Activated CD4-positive, CD25-positive, alpha-beta regulatory T cell treated with anti-CD3 and anti-CD28 coated beads, Interleukin-2, amount 50 U/mL, for 16 hours (primary cell): ENCODE data around the gene ADAMTS14.

Source experiments
- DNase-seq: peaks from one replicate; pipeline ENCODE4 v3.0.0-alpha.2; 2020; ENCODE audit warnings: low read depth, low spot score

ADAMTS14 gene

DNA sequence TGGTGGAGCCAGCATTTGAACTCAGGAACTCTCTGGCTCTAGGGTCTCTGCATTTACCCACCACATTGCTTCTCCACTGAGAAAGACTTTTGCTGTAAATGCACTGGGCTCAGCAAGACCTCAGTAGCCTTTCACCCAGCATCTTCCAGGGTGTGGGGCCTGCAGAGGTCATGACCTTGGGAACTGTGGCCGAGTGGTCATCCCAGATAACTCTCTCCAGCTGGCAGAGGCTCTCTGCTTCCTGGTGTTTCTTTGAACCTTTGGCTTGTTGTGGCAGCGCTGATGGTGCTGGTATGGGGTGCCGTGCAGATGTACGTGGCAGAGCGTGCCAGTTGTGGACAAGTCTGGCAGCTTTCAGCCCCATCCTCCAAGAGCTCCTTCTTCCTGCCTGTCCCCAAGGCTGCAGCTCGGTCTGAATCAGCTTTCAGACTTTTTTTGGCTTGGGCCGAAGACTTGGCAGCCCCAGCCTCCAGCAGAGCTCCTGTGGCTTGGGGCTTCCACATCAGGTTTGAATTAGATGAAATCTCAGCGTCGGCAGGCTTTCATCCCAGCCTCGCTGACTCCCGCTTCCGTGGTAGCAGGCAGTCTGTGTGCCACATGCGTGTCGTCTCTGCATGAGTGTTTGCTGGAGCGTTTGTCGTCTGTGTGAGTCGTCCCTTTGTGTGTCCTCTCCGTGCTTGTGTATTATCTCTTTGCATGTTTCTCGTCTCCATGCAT is 21.5 kb downstream of the ADAMTS14 start:
- DNase-seq: no peak

DNA sequence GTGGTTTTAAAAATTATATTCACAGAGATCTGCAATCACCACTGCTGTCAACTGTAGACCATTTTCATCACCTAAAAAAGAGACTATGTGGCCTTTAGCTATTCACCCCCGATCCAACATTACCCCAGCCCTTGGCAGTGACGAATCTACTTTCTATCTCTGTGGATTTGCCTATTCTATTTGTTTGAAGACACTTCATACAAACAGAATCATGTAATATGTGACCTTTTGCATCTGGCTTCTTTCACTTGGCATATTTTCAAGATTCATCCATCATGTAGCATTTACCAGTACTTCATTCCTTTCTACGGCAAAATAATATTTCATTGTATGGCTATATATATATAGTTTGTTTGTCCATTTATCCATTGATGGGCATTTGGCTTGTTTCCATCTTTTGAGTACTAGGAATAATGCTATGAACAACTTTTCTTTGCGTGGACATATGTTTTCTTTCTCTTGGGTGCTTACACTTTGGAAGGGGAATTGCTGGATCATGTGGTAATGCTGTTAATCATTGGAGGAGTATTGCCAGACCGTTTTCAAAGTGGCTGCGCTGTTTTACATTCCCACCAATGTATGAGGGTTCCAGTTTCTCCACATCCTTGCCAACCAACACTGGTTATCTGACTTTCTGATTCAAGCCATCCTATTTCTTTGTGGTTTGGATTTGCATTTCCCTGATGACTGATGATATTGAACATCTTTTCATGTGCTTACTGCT is 22.3 kb downstream of the ADAMTS14 start:
- DNase-seq: no peak

DNA sequence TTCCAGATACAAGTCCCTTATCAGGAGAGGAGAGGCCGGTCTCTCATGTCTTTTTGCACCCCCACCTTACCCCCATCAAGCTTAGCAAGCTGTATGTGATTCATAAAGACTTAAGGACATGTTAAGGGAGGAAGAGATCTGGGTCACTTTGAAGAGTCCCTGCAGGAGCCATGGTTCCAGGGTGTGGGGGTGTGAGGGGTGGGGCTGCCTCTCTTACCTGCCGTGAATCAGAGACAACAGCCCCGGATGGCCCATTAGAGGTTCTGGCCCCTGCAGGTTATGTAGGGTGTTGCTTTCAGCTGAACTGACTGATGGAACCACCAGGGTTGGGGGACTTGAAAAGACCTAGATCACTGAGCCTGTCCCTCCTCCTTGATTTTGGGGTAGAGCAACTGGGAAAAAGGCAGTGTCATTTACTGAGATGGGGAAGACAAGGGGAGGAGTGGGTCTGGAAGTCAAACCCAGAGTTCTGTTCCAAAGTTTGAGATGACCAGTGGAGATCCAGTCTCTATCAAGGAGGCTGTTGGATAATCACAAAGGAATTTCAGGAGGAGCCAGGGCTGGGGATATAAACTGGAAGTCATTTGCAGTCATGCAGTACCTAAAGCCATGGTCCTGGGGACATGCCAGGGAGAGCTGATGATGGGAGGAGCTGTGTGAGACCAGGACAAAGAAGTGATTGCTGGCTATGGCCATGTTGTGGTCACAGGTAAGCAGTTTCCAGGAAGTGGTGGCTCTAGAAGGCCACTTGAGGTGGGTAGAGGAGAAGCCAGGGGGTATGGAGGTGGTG is 23.1 kb downstream of the ADAMTS14 start:
- no peak for DNase-seq

DNA sequence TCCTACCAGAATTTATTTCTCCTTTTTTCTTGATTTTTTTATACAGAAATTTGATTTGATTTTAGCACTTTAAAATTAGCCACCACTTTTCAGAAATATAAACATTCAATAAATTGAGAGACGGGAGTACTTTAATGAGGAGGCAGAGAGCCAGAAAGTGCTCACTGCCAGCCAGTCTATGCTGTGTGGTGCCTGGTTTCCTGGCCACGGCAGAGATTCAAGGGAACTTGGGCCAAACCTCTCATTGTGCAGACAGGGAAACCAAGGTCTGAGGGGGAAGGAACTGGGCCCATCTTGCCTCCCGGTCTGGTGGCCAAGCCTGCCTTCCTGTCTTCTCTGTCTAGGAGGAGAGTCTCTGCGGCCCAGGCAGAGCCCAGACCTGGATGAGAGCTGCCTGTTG is 25.9 kb downstream of the ADAMTS14 start:
- no peak for DNase-seq

DNA sequence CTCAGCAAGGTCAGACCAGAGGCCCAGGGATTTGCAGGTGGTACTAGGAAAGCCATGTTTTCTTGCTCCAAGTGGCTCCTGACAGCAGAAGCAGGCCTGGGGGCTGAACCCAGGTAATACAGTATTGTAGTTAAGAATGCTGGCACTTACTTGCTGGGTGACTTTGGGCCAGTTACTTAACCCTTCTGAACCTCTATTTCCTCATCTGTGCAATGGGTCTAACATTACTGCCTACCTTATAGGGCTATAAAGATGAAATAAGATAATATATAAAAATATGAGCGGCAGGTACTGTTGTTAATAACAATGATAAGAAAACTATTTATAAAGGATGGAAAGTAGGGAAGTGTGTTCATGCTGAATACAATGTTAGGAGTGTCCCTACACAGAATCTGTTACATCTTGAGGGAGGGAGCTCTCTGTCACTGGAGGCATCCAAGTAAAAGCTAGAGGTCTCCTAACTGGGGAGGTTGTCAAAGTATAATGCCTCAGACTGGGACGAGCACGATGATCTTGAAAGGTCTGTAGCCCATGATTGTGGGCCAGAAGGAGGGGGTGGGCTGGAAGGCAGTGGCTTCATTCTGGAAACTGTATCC is 26.9 kb downstream of the ADAMTS14 start:
- DNase-seq: no peak

DNA sequence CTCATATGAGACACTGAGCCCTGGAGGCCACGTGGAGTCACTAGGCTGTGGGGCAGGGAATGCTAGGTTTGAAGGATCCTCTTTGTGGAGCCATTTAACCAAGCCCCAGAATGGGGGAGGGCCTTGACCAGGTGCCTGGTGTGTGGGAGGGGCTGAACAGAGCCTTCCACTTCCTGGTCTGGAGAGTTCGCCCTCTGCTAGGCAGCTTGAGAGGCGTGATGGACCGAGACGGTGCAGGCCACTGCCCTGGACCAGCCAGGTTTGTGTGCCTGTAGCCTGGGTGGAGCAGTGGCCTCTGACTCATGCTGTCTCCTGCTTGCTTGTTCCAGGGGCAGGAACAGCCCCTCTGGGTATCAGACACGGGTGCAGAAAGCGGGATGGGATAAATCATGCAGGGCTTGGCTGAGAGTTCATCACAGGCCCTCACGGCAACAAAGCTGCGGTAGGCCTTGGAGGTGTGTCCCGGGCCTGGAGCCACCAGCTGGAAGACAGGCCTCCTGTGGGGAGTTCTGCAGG is 27.4 kb downstream of the ADAMTS14 start:
- DNase-seq: no peak

DNA sequence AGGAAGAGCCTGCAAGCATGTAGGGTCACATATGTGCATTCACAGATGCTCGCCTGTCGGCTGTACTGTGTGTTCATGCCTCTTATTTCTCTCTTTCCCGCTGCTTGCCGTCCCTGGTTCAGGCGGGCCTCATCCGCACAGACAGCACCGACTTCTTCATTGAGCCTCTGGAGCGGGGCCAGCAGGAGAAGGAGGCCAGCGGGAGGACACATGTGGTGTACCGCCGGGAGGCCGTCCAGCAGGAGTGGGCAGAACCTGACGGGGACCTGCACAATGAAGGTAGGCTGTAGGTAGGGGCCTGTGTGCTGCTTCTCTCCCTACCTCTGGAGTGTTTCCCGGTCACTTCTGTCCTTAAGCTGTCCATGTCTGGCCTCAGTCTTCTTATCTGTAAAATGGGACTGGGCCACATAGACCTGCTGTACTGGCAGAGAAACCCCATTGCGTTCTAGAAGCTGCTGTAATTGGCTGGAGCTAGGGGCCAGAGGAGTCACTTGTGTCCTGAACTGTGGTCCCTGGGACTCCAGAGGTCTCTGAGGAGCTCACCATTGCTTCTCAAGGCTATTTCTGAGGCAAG is 30.0 kb downstream of the ADAMTS14 start:
- DNase-seq: no peak

DNA sequence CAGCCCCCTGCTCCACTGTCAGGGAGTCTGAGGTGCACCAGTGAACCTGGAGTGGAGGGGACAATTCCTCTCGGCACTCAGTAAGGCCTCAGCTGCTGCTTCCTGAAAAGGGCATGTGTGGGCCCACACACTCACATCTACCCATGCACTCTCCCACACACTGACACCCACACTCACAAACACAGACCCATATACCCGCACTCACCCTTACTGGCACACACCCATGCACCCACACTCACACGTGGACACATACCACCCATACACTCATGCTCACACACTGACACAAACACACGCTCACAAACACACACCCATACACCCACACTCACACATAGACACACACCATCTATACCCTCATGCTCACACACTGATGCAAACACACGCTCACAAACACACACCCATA is 31.9 kb downstream of the ADAMTS14 start:
- DNase-seq: no peak

DNA sequence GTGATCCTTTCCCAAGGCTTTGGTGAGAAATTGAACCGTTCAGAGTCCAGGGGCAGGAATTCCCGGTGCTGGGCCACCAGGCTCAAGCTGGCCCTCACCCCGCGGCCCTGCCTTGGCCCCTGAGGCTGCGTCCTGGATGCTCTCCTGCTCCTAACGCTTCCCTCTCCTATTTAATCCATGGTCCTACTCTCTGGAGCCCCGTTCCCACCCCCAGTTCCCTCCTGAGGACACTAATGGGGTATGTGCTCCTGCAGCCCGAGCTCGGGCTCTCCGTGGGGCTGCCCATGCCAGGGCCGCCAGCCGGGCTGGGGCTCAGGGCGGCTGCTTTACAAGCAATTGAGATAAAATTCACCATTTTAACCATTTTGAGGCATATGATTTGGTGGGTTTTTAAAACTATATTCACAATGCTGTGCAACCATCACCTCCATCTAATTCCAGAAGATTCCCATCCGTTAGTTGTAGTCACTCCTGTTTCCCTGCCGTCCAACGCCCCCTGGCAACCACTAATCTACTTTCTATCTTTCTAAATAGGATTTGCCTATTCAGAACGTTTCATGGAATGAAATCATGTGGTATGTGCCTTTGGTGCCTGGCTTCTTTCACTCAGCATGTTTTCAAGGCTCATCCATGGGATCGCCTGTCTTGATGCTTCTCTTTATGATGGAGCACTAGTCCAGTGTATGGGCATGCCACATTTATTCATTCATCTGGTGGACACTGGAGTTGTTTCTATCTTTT is 33.0 kb downstream of the ADAMTS14 start:
- no peak for DNase-seq

DNA sequence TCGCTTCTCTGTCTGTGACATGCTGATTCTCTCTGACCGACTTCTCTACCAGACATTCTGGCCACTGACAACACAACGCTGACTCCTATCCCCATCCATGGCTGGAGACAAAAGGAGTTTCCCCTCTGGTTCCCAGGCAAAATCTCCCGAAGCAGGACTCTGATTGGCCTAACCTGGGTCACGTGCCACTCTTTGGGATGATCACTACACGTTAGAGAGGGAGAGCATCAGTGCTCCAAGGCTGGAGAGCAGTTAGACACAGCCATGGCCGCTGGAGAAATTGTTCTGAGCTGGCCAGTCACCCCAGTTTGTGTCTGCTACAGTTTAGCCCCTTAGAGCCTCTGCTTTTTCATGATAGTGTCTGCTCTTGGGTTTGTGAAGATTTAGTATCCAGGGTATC is 38.9 kb downstream of the ADAMTS14 start:
- DNase-seq: no peak

DNA sequence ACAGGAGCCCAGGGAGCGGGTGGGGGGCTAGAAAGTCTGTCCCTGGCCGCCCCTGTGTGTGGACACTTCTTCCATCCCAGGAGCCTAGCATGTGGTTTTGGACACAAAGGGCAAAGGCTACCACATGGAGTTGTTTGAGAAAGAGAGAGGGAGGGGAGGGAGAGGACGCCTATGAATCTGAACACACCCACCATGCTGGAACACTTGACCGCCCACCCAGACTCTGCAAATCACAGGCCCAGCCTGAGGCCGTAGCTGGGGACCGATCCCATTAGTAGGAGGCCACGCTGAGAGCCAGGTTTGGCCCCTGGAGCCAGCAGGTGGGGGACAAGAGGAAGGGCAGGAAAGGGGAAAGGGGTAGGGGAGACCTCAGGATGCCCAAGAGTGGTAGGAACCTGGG is 39.6 kb downstream of the ADAMTS14 start:
- no peak for DNase-seq

DNA sequence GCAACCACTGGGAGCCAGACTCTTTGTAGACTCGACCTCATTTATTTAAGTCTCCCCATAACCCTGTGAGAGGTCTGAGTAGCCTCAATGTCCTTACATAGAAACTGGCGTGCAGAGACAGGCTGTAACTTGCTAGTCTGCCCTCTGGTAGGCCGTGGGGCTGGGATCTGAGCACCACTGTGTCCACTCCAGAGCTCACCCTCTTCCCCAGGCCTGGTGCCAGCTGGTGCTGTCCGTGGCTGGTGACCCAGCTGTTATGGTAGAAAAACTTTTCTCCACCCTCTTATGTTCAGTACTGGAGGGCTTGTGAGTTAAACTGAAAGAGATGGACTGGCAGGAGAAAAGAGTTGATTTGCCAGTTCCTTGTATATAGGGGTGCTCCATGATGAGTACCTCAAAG is 41.9 kb downstream of the ADAMTS14 start:
- DNase-seq: no peak

DNA sequence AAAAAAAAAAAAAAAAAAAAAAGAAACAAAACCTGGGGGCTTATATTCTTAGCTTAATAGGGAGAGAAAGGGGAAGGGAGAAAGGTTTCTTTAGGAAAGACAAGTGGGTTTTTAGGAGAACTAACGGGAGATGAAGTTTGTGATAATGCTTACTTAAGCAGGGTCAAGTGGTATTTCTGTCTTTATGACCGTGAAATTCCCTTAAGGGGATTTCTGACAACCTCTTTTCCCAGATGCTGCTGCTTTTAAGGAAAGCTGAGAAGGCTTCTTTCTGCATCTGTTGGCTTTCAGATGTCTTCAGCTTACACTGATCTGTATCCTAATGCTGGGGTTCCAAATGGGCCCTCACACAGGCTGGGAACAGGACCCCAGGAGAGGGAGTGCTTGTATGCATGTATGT is 42.6 kb downstream of the ADAMTS14 start:
- DNase-seq: no peak

DNA sequence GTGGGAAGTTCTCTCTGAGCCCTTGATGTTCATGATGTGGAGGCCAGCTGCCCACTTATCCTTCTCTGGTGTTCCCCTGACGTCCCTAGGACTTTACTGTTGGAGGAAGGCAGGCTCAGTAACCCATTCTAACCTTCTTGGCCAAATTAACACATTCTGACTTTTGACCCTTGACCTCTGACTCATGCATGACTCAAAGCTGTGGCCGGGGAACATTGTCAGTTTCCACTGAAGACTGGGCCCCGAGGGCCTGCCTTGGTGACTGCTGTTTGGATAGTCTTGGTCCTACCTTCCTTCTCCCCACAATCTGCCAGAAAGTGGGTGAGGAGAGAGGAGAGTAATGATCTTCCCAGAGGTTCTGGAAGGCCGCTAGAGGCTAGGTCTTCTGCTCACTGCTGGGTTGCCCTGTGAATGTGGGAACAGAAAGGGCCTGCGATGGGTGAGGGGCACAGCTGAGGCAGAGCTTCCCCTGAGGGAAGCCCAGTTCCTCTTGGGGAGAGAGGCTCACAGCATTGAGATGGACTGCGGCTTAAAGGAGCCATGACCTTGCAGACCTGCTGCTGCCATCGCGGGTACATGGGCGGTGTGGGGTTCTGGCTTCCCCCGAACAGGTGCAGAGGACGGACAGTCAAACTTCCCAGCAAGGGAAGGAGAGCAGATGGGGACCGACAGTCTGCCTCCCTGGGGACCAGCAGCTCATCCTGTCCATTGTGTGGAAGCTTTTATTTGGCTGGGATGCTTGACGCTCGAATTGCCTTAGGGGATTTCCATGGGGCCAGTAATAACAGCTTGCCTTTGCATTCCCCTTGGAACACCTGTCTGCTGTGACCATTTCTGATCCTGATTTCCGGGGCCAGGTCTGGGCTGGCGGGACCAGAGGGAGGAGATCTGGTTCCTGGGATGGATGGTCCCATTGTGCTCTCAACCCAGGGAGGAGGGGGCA is 43.8 kb downstream of the ADAMTS14 start:
- no peak for DNase-seq

DNA sequence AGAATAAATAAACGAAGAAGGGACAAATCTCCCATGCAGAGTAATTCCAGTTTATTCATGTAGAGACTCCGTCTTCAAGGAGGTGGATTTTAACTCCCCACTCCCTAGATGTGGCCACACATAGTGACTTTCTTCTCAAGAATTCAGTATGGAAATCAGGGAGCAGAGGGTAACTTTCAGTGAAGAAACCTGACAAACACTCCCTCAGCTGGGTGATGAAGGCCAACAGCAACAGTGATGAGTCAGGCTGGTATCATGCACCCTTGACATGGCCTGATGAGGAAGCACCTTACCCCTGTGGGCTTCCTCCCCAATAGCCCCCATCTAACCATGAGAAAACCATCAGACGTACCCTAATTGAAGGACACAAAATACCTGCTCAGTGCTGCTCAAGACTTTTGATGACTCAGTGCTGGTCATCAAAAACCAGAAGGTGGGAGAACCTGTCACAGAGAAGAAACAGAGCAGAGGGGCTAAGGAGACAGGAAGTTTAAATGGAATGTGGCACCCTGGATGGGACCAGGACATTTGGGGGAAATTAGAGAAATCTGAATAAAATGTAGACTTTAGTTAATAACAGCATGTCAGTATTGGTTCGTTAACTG is 50.6 kb downstream of the ADAMTS14 start:
- DNase-seq: no peak

DNA sequence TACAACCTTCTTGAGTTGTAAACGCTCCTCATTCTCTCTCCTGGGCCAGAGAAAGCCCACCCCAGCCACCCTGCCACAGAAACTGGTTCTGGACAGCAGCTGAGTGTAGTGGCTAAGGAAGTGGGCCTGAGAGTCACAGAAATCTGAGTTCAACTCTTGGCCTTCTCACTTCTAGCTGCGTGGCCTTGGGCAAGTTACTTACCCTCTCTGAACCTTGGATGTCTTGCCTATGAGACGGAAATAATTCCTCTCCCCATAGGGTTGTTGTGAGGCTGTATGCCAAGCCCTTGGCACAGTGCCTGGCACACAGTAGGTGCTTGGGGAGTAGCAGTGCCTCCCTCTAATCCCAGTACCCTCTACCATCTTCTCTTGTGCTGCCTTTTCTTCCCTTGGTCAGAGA is 51.5 kb downstream of the ADAMTS14 start:
- DNase-seq: no peak

DNA sequence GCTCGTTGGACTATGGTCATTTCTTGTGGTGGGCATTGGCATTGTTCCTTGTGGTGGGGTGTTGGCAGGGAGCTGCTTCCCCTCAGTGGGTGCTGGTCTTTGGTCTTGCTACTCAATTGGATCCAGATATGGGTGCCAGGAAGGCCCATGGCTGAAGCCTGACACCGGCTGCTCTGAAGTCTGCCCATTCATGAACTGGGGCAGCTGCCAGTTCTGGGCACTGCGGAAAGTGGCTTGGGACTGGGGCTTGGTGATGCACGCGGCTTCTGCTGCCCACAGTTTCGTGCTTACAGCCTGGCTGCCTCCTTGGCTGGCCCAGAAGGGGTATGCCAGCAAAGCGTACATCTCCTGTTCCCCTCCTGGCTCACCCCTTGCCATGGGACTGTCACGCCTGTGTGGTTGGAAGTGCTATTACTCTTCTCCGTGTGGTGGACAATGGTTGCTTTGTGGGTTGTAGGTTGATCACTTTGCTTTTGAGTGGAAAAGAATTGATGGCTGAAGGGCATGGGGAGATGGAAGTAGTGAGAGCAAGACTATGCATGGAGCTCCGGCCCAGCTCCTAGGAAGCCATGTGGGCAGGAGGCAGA is 54.7 kb downstream of the ADAMTS14 start:
- DNase-seq: no peak

DNA sequence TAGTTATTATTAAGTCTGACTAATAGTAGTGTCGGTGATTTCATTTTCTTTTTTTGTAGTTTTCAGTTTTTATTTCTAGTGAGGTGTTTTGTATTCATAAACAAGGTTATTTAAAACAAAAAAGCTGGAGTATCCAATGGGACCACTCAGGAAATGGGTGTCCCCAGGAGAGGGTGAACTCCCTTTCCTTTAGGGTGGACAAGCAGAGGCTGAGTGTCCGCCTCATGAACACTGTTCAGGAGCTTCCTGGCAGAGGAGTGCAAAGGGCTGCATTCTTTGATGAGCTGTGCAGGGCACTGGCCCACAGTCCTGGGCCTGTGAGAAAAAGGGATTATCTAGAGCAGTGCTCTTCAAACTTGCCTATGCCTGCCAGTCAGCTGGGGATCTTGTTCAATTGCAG is 56.0 kb downstream of the ADAMTS14 start:
- DNase-seq: no peak

DNA sequence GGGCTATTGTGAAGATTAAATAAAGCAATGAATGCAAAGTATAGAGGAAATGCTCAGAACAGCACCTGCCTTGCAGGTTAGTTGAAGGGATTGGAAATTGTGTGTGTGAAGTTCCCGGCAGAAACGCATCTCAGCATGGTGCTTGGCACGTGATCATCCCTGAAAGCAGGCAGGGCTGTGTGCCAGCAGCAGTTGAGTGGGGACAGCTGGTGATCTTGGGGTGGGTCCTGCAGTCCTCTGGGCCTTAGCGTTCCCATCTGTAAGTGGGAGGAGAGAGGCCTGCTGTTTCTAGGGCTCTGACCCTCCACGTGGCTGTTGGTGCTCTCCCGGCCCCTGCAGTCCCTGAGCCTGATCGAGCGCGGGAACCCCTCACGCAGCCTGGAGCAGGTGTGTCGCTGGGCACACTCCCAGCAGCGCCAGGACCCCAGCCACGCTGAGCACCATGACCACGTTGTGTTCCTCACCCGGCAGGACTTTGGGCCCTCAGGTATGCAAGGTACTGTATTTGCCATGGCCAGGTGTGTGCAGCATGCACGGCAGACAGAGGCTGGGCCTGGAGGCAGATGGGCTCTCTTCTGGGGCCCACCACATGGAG is 57.6 kb downstream of the ADAMTS14 start:
- no peak for DNase-seq
